Right ventricle myocardium inferior (tissue), 1 donor: ENCODE results near the gene SMIM29. TPM values are rescaled to one million over a fixed set of nuclear protein-coding genes. Genes with fewer than 3 reads are reported as not detected.
A peak's percentile ranks its signal among the peaks of the same experiment; 100 is the strongest.

ENCODE experiments used
- ATAC-seq: fragments of 200-7000 bp; cut with Tn5 transposase; one replicate; pipeline ENCODE4 v1.9.1; 2020; ENCODE audit warnings: mild to moderate bottlenecking, moderate library complexity
- DNase-seq: peaks from one replicate; pipeline ENCODE4 v3.0.0; 2021; ENCODE audit errors: missing footprints
- intact Hi-C: fragments of 100-400 bp; cut with DNase I; formaldehyde crosslinking; loops from one replicate; pipeline ENCODE4 v1.11.0; 2022
- long read RNA-seq: library from polyadenylated mRNA; unstranded; transcript quantifications from one replicate; pipeline ENCODE4 v2.0.0, GENCODE V29; 2021
- total RNA-seq: library from RNA; stranded (reverse); fragmentation: NEBNext Ultra II Directional; extraction: Animal tissue kit (Norgen Biotek cat#: 25700); gene quantifications from one replicate; pipeline ENCODE4 v1.2.1, GENCODE V29; 2021
- donor health status: DM: no; HTN: yes; CAD: no; lungs with severe emphysema.

Gene SMIM29
- 20.7 TPM for total RNA-seq
- long read RNA-seq, transcript SMIM29-205 (5 exons, 1,297 nt): major isoform, 14 of 19 reads
- long read RNA-seq, partial matches to known transcripts: 1 of 19 reads
- long read RNA-seq, other reads (novel, unspliced or antisense): 1 of 19 reads

DNA sequence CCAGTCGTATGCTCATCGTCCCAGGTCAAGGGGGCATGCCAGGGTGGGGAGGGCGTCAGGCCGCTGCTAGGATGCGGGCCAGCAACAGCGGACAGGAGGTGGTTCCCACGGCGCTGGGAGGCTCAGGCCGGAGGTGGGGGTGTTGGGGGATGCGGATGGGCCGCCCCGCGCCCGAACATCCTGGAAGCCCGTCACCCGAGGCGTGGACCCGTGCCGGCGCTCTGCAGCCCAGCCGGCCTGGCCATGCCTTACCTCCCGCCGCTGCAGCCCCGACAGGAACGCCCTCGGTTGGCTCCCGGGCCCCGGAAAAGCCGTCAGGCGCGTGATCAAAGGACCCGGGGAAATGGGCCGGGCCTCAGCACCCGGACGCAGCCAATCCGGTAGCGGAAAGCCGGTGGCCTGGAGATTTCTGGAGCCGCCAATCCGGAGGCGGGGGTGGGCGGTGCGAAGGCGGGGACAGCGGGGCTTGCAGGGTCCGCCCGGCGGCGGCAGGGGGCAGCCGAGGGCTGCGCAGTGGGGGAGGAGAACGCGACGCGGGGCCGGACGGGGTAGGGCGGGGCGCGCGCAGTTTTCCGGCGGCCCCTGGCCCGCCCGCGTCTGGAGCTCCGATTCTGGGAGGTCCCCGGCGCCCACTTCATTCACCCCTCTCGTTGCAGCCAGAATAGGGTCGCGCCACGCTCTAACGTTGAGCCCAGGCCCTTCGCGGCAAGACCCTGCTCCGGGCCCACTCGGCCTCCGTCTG is at the start of gene SMIM29:
TSS of gene SMIM29 (minus strand) at position 280 of the 742 bp plus-strand sequence. CDS start 1,215 bp downstream, outside the sequence.
- intact Hi-C loops: loop anchor here (1.0 to 5.0 kb wide), 4 partner anchors 52 to 358 kb away; partner anchors contain the start of gene NUDT3
- DNase-seq: peak; percentile 98
- peak; percentile 94 for ATAC-seq

DNA sequence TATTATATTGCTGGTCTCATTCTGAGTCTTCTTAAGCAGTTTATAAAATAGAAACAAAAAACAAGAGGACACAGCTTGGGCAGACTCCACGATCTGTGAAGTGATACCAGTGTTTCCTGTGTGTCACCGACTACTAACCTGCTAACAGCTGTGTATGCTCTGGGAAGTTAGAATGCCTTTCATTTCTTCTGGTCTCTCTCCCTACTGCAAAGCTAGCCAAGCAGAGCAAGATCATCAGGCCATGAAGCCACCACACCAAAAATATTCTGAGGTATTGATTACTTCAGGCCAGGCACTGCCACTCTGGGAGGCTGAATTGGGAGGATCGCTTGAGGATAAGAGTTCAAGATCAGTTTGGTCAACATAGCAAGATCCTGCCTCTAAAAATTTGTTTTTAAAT is 46.9 kb upstream of the SMIM29 start:
- DNase-seq: no peak
- intact Hi-C loops: loop anchor here (5.0 kb wide), 1 partner anchor 37 kb away; no protein-coding TSS in a partner anchor
- ATAC-seq: no peak

DNA sequence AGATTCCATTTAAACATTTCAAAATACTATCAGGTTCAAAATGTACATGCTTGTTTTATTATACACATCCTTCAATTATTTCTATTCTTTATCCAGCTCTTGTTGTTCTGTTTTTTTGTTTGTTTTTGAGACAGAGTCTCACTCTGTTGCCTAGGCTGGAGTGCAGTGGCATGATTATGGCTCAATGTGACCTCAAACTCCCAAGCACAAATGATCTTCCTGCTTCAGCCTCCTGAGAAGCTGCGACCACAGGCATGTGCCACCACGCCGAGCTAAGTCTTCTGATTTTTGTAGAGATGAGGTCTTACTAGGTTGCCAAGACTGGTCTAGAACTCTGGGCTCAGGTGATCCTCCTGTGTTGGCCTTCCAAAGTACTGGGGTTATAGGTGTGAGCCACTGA is 44.1 kb upstream of the SMIM29 start:
- intact Hi-C loops: no loop called here
- ATAC-seq: peak; percentile 33
- DNase-seq: no peak

DNA sequence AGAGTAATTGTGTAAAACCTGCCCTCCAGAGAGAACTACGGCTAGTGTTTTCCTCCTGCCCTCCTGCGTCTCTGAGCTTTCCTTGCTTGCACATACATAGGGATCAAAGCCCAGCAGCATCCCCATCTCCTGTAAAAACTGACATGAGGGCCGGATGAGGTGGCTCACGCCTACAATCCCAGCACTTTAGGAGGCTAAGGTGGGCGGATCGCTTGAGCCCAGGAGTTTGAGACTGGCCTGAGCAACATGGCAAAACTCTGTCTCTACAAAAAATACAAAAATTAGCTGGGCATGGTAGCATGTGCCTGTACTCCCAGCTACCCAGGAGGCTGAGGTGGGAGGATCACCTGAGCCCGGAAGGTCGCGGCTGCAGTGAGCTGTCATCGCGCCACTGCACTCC is 40.3 kb upstream of the SMIM29 start:
- ATAC-seq (no peak), DNase-seq (no peak)
- intact Hi-C loops: no loop called here

DNA sequence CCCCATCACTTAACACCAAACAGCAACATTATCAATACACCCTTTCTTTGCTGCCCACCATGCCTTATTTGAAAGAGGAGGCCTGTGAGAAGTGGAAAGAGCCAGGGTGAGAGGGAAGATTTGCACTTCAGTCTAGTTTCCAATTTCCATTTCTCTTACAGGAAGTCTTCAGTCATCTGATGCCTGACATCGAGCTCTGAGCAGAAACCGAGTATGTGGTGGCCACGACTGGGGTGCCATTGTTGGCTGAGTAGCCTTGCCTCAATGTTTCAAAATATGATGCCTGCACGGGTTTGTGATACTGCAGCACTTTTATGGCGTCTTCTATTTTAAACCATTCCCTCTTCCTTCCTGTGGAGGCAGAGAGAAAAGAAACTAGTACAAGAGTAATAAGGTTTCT is 39.8 kb upstream of the SMIM29 start:
- no peak for DNase-seq
- intact Hi-C loops: no loop called here
- ATAC-seq: no peak

DNA sequence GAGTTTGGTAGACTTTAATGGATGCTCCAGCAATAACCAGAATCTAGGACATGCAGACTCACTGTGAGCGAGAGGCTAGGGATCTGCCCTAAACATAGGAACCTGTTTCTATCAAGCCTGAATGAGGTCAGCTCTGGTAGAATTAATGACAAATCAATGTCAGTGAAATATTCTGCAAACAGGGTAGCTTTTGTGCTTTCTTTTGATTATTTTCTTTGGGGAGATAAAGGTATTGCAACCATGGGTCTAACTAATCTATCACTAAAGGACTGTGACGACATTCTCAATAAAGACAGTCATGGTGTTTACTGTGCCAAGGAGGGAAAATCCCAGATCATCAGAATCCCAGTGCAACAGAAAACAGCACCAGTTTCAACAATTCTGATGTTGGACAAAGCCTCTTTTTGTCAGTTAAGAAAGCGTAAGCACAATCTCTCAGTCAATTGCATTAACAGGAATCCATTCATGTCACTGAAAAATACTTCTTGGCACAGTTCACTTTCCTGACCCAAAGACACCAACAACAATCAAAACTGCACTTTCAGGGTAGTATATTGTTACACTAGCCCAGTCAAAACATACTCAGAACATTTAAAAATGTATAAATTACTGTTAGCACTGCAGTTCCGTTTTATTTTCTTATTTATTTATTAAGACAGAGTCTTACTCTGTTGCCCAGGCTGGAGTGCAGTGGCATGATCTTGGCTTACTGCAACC is 36.8 kb upstream of the SMIM29 start:
- intact Hi-C loops: no loop called here
- DNase-seq (no peak), ATAC-seq (no peak)

DNA sequence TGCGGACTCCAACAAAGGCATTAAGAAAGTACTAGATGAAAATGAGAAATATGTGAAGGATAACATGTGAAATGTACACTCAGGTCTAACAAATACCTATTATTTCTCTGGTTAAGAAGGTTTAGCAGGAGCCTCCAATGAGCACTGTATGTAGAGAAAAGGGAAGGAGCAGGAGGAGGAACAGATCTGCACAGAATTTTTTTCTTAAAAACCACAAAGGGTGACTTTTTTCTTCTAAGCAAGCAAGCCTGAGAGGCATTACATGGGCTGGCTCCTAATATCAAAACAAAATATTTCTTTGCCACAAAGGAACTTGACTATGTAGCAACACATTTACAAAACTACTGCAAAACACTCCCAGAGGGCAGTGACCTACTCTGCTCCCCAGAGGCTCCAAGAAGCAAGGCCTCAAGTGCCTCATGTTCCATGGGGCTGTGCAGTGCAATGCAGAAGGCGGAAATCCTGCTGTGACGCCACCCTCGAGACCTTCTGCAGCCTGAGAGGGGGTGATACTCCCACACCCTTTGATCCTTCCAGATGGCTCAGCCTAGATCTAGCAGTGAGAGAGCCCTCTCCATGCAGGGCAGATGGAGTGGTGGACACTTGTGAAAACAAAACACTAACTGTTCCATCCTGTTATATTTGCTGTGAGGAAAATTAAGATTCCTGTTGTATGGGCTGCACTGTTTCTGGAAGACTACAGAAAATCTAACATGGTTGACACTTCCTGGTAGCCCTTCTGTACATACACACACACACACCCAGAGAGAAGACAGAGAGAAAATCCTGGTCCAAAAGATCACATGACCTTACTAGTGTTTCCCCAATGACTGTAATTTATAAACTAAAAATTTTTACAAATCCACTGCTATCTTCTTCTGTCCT is 36.0 kb upstream of the SMIM29 start:
- intact Hi-C loops: no loop called here
- peak; percentile 88 for ATAC-seq
- DNase-seq: peak; percentile 88

DNA sequence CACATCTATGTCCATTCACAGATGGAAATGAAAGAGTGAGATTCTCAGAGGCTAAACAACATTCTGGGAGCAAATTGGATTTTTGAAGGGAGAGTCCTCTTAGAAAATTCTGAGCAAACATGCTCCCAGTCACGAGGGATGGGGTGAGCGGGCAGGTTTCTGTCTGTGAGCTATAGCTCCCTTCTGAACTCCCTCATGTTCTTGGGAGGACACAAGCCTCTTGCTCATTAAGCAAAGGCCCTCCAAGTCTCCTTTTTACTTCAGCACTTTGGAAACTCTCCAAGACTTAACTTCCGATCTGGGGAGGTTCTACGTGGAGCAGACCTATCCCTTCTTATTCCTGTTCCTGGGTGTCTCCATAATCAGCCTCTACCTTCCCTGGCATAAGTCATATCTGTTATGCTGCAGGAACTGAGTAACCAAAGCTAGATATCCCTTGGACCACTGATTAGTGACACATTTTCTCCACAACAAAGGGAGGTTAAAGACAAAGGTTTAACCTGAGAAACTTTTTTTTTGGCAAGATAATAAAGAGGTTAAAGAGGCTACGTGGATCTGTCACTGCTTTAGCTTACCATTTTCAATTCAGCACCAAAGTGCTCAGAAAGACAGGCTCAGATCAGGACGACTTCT is 33.0 kb upstream of the SMIM29 start:
- no peak for DNase-seq
- ATAC-seq: no peak
- intact Hi-C loops: no loop called here

DNA sequence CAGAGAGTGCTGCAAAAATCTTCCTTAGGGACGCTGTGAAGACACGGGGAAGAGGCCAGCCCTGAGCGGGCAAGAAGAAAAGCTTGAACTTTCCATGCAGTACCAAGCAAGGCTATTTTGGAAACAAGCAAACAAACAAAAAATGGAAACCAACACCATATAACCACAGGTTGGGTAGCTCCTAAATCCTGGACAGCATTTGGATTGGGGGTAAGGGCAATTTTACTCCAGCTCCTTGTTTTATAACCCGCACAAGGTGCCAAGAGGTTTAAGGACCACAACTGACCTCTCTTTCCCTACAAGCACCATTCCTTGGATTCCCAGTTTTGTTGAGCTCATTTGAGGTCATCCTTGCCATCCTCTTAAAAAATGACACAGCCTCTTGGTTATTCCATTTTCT is 31.4 kb upstream of the SMIM29 start:
- intact Hi-C loops: no loop called here
- DNase-seq (no peak), ATAC-seq (no peak)

DNA sequence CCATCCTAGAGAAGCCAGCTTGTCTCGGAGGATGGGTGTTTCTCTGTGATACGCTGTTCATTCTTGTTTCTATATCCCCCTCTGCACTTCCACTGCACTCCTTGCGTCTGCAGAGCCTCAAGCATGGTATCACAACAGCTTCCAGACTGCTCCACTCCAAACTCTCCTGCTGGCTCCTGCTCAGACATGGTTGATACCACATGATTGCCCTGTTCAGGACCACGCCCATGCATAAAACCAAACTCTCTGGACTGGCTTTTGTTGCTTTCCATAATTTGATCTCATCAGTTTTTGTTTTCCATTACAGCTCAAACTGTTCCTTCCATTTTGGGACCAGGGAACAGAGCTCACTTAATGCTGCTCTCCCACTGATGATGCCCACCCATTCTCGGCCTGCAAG is 30.0 kb upstream of the SMIM29 start:
- ATAC-seq: no peak
- DNase-seq: no peak
- intact Hi-C loops: loop anchor here (10.0 kb wide), 1 partner anchor 116 kb away; the partner anchor contains the start of gene NUDT3

DNA sequence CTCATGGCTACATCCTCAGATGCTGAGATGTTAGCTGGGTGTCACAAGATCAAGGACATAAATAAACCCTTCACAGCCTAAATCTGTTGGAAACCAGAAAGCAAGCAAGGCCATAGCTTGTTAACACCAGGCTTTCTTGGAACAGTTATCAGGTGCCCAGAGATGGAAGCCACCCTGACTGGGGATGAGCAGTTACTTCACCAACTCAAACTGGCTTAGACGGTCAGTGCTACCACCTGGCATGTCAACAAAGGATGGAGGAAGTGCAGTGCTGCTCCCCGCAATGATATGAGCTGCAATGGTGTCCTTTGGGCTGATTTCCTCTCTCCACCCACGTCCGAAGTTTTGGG is 28.9 kb upstream of the SMIM29 start:
- intact Hi-C loops: loop anchor here (10.0 kb wide), 1 partner anchor 117 kb away; the partner anchor contains the start of gene NUDT3
- DNase-seq: no peak
- ATAC-seq: no peak

DNA sequence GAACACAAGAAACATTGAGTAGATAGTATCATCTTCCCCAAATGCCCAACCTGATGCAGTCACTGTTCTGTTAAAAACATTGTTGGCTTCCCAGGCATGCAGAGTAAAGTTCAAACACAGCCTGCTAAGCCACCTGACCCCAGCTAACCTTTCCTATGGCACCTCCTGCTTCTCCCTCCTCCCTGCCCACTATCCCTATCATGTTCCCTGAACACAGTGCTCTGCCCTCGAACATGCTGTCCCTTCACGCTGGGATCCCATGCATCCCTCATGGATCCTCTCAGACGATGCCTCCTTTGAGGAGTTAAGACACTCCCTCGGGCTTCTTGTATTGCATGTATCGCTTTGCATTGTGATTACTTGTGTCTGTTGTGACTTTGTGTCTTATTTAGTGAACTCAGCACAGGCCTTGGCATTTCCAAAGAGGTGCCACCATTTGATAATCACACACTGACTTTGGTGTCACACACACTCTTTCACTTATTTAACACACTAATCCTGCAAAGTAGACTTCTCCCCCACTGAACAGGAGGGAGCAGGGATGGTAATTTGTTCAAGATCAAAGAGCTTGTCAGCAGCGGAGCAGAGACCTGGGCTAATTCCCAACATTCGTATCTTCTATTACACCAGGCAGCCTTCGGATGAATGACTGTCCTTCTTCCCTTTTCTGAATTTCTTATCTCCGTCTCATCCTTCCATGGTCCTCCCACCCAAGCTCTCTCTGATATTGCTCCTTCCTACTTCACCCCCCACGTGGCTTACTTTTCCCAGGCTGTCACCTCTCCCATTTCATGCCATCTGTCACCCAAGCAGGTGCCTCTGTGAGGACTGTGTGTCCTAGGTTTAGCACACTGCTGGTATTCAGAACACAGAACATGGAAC is 28.3 kb upstream of the SMIM29 start:
- ATAC-seq (peak; percentile 83), DNase-seq (no peak)
- intact Hi-C loops: loop anchor here (10.0 kb wide), 1 partner anchor 118 kb away; the partner anchor contains the start of gene NUDT3

DNA sequence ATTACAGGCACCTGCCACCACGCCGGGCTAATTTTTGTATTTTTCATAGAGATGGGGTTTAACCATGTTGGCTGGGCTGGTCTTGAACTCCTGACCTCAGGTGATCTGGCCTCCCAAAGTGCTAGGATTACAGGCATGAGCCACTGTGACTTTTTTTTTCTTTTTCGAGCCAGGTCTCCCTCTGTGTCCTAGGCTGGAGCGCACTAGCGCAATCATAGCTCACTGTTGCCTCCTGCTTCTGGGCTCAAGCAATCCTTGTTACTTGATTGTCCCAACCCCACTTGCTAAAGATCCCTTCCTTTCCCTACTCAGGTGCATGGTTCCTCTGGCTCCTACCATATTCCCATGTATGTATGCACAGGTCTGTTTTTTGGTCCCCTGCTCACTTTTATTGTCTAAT is 27.4 kb upstream of the SMIM29 start:
- intact Hi-C loops: loop anchor here (10.0 kb wide), 1 partner anchor 119 kb away; the partner anchor contains the start of gene NUDT3
- ATAC-seq (no peak), DNase-seq (no peak)

DNA sequence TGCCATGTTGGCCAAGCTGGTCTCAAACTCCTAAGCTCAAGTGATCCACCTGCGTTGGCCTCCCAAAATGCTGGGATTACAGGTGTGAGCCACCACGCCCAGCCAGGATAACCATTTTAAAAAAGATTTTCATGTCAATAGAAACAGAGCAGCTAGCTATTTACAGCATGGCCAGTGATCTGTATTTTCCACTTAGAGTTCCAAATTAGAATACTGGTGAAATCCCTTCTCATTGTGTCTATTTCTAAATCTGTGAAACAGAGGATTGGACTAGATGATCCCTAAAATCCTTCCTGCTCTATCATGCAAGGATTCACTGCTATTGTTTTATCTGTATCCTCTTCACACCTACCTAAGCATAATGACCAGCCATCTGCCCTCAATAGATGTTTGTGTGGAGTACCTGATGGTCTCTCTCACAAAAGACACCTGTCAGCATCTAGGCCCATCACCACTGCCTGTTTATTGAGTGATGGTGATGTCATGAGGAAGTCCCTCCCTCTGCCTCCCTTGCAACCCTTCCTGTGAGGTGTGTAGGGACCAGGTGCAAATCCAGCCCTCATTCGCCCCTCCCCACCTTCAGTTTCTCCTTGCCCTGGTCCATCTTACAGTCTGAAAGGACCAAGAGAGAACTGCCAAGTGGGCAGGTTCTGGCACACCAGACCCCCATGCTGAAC is 26.5 kb upstream of the SMIM29 start:
- no peak for DNase-seq
- intact Hi-C loops: loop anchor here (10.0 kb wide), 1 partner anchor 120 kb away; the partner anchor contains the start of gene NUDT3
- no peak for ATAC-seq

DNA sequence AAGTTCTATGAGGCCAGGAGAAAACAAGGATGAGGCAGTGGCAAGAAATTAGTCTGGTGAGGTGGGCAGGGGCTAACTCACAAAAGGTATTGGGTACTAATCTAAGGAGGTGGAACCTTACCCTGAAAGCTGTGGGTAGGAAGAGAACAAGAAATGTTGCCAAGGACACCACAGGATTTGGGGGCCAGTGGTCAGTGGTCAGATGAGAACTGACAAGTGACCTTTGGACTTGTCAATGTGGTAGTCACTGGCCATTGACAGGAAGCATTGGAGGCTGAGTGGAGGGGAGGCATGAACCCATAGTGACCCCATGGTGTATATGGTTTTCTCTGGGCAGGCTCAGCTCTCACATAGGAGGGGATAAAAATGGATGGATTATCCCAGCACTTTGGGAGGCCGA is 25.3 kb upstream of the SMIM29 start:
- no peak for ATAC-seq
- intact Hi-C loops: loop anchor here (10.0 kb wide), 1 partner anchor 121 kb away; the partner anchor contains the start of gene NUDT3
- DNase-seq: no peak

DNA sequence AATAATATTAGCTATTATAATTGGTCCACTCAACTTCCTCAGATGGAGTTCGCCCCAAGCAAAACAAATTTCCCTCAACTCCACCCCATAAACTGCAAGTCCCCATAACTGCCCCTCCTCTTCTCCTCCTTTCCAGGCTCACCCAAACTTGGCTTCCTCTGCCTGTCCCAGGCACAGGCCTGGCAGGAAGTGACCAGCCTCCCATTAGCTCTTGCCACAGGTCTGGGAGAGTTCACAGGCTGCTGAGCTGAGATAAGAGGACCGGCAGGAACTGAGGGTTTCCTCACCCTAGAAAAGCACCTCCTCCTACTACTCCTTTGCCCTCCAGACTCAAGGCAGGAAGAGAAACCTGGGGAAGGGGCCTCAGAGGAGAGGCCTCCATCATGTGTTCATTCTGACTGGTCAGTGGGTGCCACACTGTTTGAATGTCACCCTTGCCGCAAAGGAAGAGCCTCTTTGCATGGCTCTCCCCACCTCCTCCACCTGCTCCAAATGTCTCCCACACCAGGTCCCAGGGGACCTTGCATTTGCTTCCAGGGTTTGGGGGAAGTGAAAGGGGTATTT is 24.5 kb upstream of the SMIM29 start:
- ATAC-seq (peak; percentile 75), DNase-seq (peak; percentile 80)
- intact Hi-C loops: loop anchor here (10.0 kb wide), 1 partner anchor 121 kb away; the partner anchor contains the start of gene NUDT3
